H1 (cell line): ENCODE measurements around the gene HACD3. TPM values are rescaled to one million over a fixed set of nuclear protein-coding genes. Genes with fewer than 3 reads are reported as not detected.

Source experiments
- ASH2L ChIP-seq: fragments of 200-600, 300-600 bp; sonication (generic); IDR thresholded peaks from one replicate; pipeline ENCODE4 v1.7.1; 2017; ENCODE audit warnings: low read length
- ATF2 ChIP-seq: IDR thresholded peaks from 2 replicates; pipeline ENCODE4 v1.6.1; 2012; ENCODE audit warnings: low read length, inconsistent platforms
- BCL11A ChIP-seq, 2 experiments: IDR thresholded peaks; one replicate each; pipeline ENCODE4 v1.6.1; 2011; ENCODE audit warnings: low read depth in 2 of 2, low read length in 2 of 2, mild to moderate bottlenecking in 2 of 2
- CBX5 ChIP-seq: fragments of 300-800, 300-1000 bp; sonication (generic); IDR thresholded peaks from 2 replicates; pipeline ENCODE4 v1.7.1; 2016; ENCODE audit warnings: antibody characterized with exemption, low read length, low read depth
- CHD2 ChIP-seq: IDR thresholded peaks from 2 replicates; pipeline ENCODE4 v1.6.1; 2012; ENCODE audit warnings: low read length, improper control_type of control experiment
- E2F6 ChIP-seq: IDR thresholded peaks from 2 replicates; pipeline ENCODE4 v1.6.1; 2012; ENCODE audit warnings: inconsistent platforms
- EP300 ChIP-seq, 2 experiments: IDR thresholded peaks; 1 replicate in 1 of 2; 2 replicates in 1 of 2; pipeline ENCODE4 v1.6.1; 2011 to 2012; ENCODE audit warnings: low read depth in 2 of 2, low read length in 2 of 2, mild to moderate bottlenecking in 2 of 2, borderline replicate concordance in 1 of 2, inconsistent platforms in 1 of 2, moderate library complexity in 1 of 2
- HDAC6 ChIP-seq: IDR thresholded peaks from one replicate; pipeline ENCODE4 v1.7.1; 2012; ENCODE audit warnings: low read depth, mild to moderate bottlenecking, inconsistent platforms, low read length, moderate library complexity
- JUND ChIP-seq: IDR thresholded peaks from 2 replicates; pipeline ENCODE4 v1.6.1; 2011; ENCODE audit warnings: mild to moderate bottlenecking, improper control_type of control experiment, low read length
- KDM1A ChIP-seq: fragments of 200-600, 300-600 bp; sonication (generic); IDR thresholded peaks from 2 replicates; pipeline ENCODE4 v1.7.1; 2016; ENCODE audit warnings: mild to moderate bottlenecking, low read length, borderline replicate concordance
- KDM4A ChIP-seq: IDR thresholded peaks from one replicate; pipeline ENCODE4 v1.7.1; 2012; ENCODE audit warnings: low read depth, mild to moderate bottlenecking, moderate library complexity, low read length, inconsistent platforms; ENCODE audit not compliant: severe bottlenecking
- MAFK ChIP-seq: IDR thresholded peaks from 2 replicates; pipeline ENCODE4 v1.6.1; 2012; ENCODE audit warnings: low read depth, mild to moderate bottlenecking, improper control_type of control experiment, low read length
- RBBP5 ChIP-seq: IDR thresholded peaks from 2 replicates; pipeline ENCODE4 v1.7.1; 2012; ENCODE audit warnings: low read depth, mild to moderate bottlenecking, inconsistent platforms, low read length, moderate library complexity, borderline replicate concordance
- RXRA ChIP-seq: IDR thresholded peaks from 2 replicates; pipeline ENCODE4 v1.6.1; 2011; ENCODE audit warnings: low read depth, mild to moderate bottlenecking, low read length, moderate library complexity; ENCODE audit not compliant: insufficient read depth
- SAP30 ChIP-seq: fragments of 300-600 bp; sonication (generic); IDR thresholded peaks from 2 replicates; pipeline ENCODE4 v1.7.1; 2012; ENCODE audit warnings: low read length, moderate library complexity, mild to moderate bottlenecking, inconsistent platforms; ENCODE audit not compliant: insufficient read depth, insufficient replicate concordance
- SP2 ChIP-seq: IDR thresholded peaks from 2 replicates; pipeline ENCODE4 v1.6.1; 2012; ENCODE audit warnings: mild to moderate bottlenecking, low read length, inconsistent platforms
- SP4 ChIP-seq: IDR thresholded peaks from 2 replicates; pipeline ENCODE4 v1.6.1; 2012; ENCODE audit warnings: low read length, inconsistent platforms
- SUZ12 ChIP-seq: fragments of 200-600 bp; sonication (generic); IDR thresholded peaks from 2 replicates; pipeline ENCODE4 v1.6.1; 2012; ENCODE audit warnings: mild to moderate bottlenecking, inconsistent platforms, low read length, moderate library complexity, mixed read lengths
- TAF7 ChIP-seq: optimal IDR thresholded peaks from 2 replicates; pipeline ENCODE3; 2011; ENCODE audit warnings: low read depth, mild to moderate bottlenecking, inconsistent platforms, low read length, moderate library complexity, borderline replicate concordance
- TCF12 ChIP-seq: IDR thresholded peaks from 2 replicates; pipeline ENCODE4 v1.6.1; 2011; ENCODE audit warnings: low read depth, mild to moderate bottlenecking, low read length
- TEAD4 ChIP-seq: IDR thresholded peaks from 2 replicates; pipeline ENCODE4 v1.6.1; 2012; ENCODE audit warnings: low read depth, low read length, inconsistent platforms, mixed read lengths
- polyA plus RNA-seq, 7 experiments: library from polyadenylated mRNA; depleted of rRNA in 3 of 7; stranded (reverse) in 5 of 7; unstranded in 2 of 7; fragments of >200 nt in 5 of 7; fragments of 200-250 nt in 2 of 7; gene quantifications; 1 replicate in 5 of 7; 2 replicates in 1 of 7; 4 replicates in 1 of 7; pipeline versions ENCODE4 v1.2.1 to v1.2.3, GENCODE V29; 2011 to 2013; ENCODE audit warnings: missing spikeins in 2 of 7, mixed read lengths in 2 of 7
- total RNA-seq: library from RNA; stranded (reverse); fragmentation: NEBNext Ultra II Directional; extraction: Animal tissue kit (Norgen Biotek cat#: 25700); gene quantifications from 2 replicates; pipeline ENCODE4 v1.2.1, GENCODE V29; 2021

HACD3 gene
- total and polyA plus RNA-seq, 2 of the 8 experiments (the other 6 are each of a cell fraction or from before 2014, with no cell fraction given): 78.8 to 120 TPM

- TF ChIP-seq KDM4A (peak; percentile 64), CBX5 (no peak), SUZ12 (no peak), SP2 (no peak), JUND (no peak), TCF12 (0 out of 2 replicates have a peak, but pooled peaks have one; percentile 35), EP300 (IDR thresholded peaks at IDR 0.05; ENCODE audit: borderline replicate concordance in 1 of 2, low read depth in 2 of 2, low read length in 2 of 2) (peak in 1 of 2 experiments; percentile 77; a peak in 1 of 3 replicates), CHD2 (no peak; the same call in 1 of the 2 replicates), ATF2 (no peak; the same call in 1 of the 2 replicates), KDM1A (no peak), SP4 (peak; percentile 88), SAP30 (no peak), ASH2L (peak; percentile 98), RBBP5 (peak; percentile 95; the same call in 1 of the 2 replicates), HDAC6 (no peak), RXRA (0 out of 2 replicates have a peak, but pooled peaks have one; percentile 62), MAFK (no peak), BCL11A (IDR thresholded peaks at IDR 0.05; ENCODE audit: low read depth in 2 of 2, low read length in 2 of 2) (no peak), TAF7 (peak; percentile 86), TEAD4 (peak; percentile 61), E2F6 (peak; percentile 71)
Observed at GRCh38 chr15:65610871-65611718, 80.8 kb downstream of the HACD3 start, which contains the start of gene INTS14 (continued).
